Measurements from ENCODE around the gene RRP36.

DNA sequence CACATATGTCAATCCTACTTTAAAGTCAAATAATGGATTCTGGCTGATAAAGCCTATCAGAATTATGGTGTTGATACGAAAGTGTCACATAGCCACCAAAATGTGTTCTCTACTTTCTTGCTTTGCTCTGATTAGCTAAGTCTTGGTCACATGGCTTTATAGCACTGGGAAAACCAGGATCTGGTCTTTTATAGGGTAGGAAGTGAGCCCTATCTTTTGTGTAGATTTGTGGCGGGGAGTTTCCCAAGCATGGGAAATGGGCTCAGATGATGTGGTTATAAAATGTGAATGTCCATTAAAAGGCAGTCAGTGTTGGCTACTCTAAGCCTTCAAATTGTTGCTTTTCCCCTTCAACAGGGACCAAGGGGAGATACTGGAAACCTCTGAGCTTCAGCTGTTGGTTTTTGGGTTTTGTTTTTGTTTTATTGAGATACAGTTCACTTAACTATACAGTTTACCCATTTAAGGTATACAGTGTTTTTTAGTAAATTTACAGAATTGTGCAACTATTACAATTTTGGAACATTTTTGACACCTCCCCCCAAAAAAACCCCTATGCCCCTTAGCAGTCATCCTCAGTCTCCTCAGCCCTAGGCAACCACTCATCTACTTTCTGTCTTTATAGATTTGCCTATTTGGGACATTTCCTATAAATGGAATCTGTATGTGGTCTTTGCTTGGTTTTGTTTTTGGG, 12.2 kb downstream of the RRP36 start:
- TF ChIP-seq, protein P1, sequence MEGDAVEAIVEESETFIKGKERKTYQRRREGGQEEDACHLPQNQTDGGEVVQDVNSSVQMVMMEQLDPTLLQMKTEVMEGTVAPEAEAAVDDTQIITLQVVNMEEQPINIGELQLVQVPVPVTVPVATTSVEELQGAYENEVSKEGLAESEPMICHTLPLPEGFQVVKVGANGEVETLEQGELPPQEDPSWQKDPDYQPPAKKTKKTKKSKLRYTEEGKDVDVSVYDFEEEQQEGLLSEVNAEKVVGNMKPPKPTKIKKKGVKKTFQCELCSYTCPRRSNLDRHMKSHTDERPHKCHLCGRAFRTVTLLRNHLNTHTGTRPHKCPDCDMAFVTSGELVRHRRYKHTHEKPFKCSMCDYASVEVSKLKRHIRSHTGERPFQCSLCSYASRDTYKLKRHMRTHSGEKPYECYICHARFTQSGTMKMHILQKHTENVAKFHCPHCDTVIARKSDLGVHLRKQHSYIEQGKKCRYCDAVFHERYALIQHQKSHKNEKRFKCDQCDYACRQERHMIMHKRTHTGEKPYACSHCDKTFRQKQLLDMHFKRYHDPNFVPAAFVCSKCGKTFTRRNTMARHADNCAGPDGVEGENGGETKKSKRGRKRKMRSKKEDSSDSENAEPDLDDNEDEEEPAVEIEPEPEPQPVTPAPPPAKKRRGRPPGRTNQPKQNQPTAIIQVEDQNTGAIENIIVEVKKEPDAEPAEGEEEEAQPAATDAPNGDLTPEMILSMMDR (IDR thresholded peaks at IDR 0.05; ENCODE audit: low read depth, low read length, poor library complexity, severe bottlenecking) = no peak
- TF ChIP-seq EZH2phosphoT487 (IDR thresholded peaks at IDR 0.05; ENCODE audit: borderline replicate concordance, low read length) = no peak

Data from DOHH2 (cell line).